Ovary (tissue), 9 donors: ENCODE measurements around the gene DCTN3. TPM values are rescaled to one million over a fixed set of nuclear protein-coding genes. Genes with fewer than 3 reads are reported as not detected.

ENCODE experiments used
- DNase-seq, 5 donors: peaks; one replicate each; pipeline ENCODE4 v3.0.0-alpha.2; 2019 to 2020
- H3K27ac ChIP-seq, 2 donors: fragments of 200-600 bp; one replicate each; pipeline versions ENCODE4 v1.5.1 to v1.8.0; 2019 to 2022
- H3K27me3 ChIP-seq: fragments of 200-600 bp; one replicate; pipeline ENCODE4 v1.8.0; 2022
- H3K36me3 ChIP-seq: fragments of 200-600 bp; sonication (generic); one replicate; pipeline ENCODE4 v1.5.1; 2019
- H3K4me1 ChIP-seq: one replicate; pipeline ENCODE4 v1.8.1; 2013; ENCODE audit warnings: mild to moderate bottlenecking, moderate library complexity; ENCODE audit not compliant: insufficient read depth
- H3K4me3 ChIP-seq: fragments of 200-600 bp; sonication (generic); one replicate; pipeline ENCODE4 v1.5.1; 2017
- H3K9me3 ChIP-seq, 2 donors: fragments of 200-600 bp in 1 of 2; sonication (generic) in 1 of 2; one replicate each; pipeline versions ENCODE4 v1.5.1 to v1.8.1; 2013 to 2019; ENCODE audit warnings: mild to moderate bottlenecking in 1 of 2, moderate library complexity in 1 of 2
- CTCF ChIP-seq, 3 donors: fragments of 450-650 bp in 2 of 3; fragments of 200-600 bp in 1 of 3; IDR thresholded peaks; one replicate each; pipeline versions ENCODE4 v1.5.1 to v1.8.0; 2016 to 2022; ENCODE audit warnings: antibody characterized with exemption in 3 of 3, mild to moderate bottlenecking in 1 of 3
- EP300 ChIP-seq: sonication (generic); formaldehyde crosslinking; IDR thresholded peaks from one replicate; pipeline ENCODE4 v1.6.1; 2017; ENCODE audit warnings: antibody characterized with exemption
- POLR2A ChIP-seq: fragments of 450-650 bp; IDR thresholded peaks from one replicate; pipeline ENCODE4 v1.6.1; 2017; ENCODE audit warnings: antibody characterized with exemption, mild to moderate bottlenecking, moderate library complexity
- WGBS, 3 donors: extraction: QIAGEN DNeasy Blood & Tissue Kit in 1 of 3; methylation state at CpG; one replicate each; pipeline versions ENCODE4 v1.1.5 to v1.1.7; 2013 to 2017; 5-methylcytosine and 5-hydroxymethylcytosine counted together
- intact Hi-C, 4 donors: fragments of 100-400 bp; cut with DNase I; formaldehyde crosslinking; loops; one replicate each; pipeline versions ENCODE4 v1.11.0 to v1.15.1; 2022 to 2023
- polyA plus RNA-seq, 2 donors: library from polyadenylated mRNA; stranded (reverse); fragments of 200-250 nt in 1 of 2; fragments of 350-450 nt in 1 of 2; fragmentation: Illumina TruSeq in 1 of 2; extraction: RNeasy Lipid Tissue Mini Kit (QIAGEN cat#74804) in 1 of 2; gene quantifications; one replicate each; pipeline ENCODE4 v1.2.3, GENCODE V29; 2013 to 2014
- total RNA-seq, 7 donors: library from RNA; depleted of rRNA in 2 of 7; stranded (reverse); fragments of >200 nt in 2 of 7; fragmentation: NEBNext Ultra II Directional in 3 of 7; extraction: Animal tissue kit (Norgen Biotek cat#: 25700) in 3 of 7; gene quantifications; one replicate each; pipeline versions ENCODE4 v1.1.0 to v1.2.4, GENCODE V29; 2016 to 2023
- donor health status: DM: no; HTN: no; CAD: no; lungs with moderate emphysema.
- donor health status: DM: no; HTN: no; CAD: no.
- donor health status: Bipolar disorder and iron deficiency.
- donor health status: DM: yes; HTN: yes; CAD: no.
- donor health status: DM: no; HTN: no; CAD: no.
- donor health status: DM: yes; HTN: yes; CAD: no.

DCTN3 gene
- total and polyA plus RNA-seq, 9 donors: 56.4 to 106 (median 95.3) TPM

DNA sequence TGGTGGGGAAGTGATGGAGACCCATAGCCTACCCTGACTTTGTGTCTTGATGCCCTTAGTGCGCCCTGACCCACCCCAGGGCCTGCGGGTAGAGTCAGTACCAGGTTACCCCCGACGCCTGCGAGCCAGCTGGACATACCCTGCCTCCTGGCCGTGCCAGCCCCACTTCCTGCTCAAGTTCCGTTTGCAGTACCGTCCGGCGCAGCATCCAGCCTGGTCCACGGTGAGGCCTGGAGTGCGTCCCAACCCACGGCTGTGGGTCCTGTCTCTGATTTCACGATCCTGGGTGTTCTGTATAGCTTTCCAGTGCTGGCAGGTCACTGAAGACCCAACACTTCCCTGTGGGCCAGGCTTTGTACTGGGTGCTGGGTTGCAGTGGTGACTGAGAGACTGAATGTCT, 38.2 kb upstream of the DCTN3 start:
- Histone ChIP-seq H3K27ac (no peak overlapping the region), H3K4me1 (peaks cover 16% of the 10 kb centered on the region), H3K27me3 (no peaks in the 10 kb centered on the region), H3K9me3 (no peaks in the 10 kb centered on the region), H3K4me3 (no peak overlapping the region), H3K36me3 (no peaks in the 10 kb centered on the region)
- DNase-seq: no peak
- TF ChIP-seq CTCF (IDR thresholded peaks at IDR 0.05) (no peak), EP300 (no peak), POLR2A (no peak)
- intact Hi-C loops: no loop called here
- WGBS, 3 donors: 83 to 95% (median 90%) methylated on average over 14 of the region's 14 CpGs

DNA sequence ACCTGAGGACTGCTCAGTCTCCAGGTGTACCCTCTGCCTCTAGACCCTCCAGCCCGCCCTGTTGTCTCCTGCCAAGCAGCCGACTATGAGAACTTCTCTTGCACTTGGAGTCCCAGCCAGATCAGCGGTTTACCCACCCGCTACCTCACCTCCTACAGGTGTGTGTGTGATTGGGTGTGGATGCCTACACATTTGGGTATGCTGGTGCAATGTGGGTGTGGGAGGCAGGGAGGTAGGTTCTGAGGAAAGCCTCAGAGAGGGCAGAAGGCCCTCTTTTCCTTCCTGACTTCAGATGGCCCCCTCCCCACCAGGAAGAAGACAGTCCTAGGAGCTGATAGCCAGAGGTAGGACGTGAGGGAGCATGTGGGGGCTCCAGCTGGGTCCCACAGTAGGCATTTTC, 36.7 kb upstream of the DCTN3 start:
- DNase-seq: no peak
- Histone ChIP-seq H3K36me3 (no peaks in the 10 kb centered on the region), H3K27me3 (no peaks in the 10 kb centered on the region), H3K4me3 (no peak overlapping the region), H3K4me1 (peaks cover 29% of the 10 kb centered on the region), H3K27ac (no peak overlapping the region), H3K9me3 (no peaks in the 10 kb centered on the region)
- WGBS, 3 donors: 90 to 96% (median 91%) methylated on average over 5 of the region's 5 CpGs
- intact Hi-C loops: no loop called here
- TF ChIP-seq CTCF (IDR thresholded peaks at IDR 0.05) (no peak), EP300 (no peak), POLR2A (no peak)

GRCh38 chr9:34655394-34655793, 35.1 kb upstream of the DCTN3 start:
- intact Hi-C loops: no loop called here
- TF ChIP-seq CTCF (IDR thresholded peaks at IDR 0.05): no peak
- TF ChIP-seq EP300: no peak
- no peak for TF ChIP-seq POLR2A
- DNase-seq: peak in 2 of 5 donors; percentile 30 to 38
- peak overlapping the region in 1 of 2 donors; percentile 81 for H3K27ac ChIP-seq
- H3K36me3 ChIP-seq: no peaks in the 10 kb centered on the region
- peaks cover 38% of the 10 kb centered on the region for H3K4me1 ChIP-seq
- WGBS, 3 donors: 75 to 81% (median 81%) methylated on average over 5 of the region's 5 CpGs
- H3K4me3 ChIP-seq: no peak overlapping the region
- H3K27me3 ChIP-seq: no peaks in the 10 kb centered on the region
- H3K9me3 ChIP-seq: no peaks in the 10 kb centered on the region

DNA sequence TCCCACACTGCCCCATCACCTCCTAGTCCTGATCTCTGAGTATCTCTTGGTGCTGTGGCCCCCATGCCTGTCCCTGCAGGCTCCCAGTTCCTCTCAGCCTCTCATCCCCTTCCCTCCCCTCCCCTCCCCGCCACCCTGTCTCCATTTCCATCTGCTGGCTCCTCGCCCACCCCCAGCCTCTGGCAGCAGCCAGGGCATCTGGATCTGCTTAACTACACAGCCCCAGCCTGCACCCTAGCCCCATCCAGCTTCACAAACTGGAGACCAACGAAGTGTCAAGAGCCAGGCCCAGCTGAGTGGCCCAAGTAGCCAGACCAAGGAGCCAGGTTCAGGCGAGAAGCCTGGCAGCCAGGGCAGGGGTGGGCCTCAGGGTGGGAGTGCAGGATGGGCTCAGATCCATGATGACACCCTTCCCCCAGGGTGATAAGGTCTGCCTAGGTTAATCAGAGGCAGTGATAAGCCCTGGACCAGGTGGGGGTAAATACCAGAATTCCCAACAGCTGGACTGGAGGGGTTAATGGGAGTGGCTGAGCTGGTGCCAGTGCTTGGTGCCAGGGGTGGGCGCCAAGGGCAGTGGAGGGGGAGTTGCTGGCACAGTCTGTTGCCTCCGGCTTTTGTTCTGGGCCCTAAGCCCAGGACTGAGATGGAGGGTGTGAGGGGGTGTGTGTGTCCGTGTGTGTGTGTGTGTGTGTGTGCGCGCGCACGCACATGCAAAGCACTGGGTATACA, 34.2 kb upstream of the DCTN3 start:
- 9 to 10% (median 10%) methylated on average over 11 of the region's 11 CpGs for WGBS, 3 donors

More for the DNA sequence above, 34.2 kb upstream of the DCTN3 start:
- Histone ChIP-seq H3K27ac (peak overlapping the region; percentile 71 to 81), H3K27me3 (no peaks in the 10 kb centered on the region), H3K4me1 (peaks cover 38% of the 10 kb centered on the region), H3K9me3 (no peaks in the 10 kb centered on the region), H3K4me3 (no peak overlapping the region), H3K36me3 (no peaks in the 10 kb centered on the region)
- TF ChIP-seq EP300: no peak
- no peak for TF ChIP-seq CTCF (IDR thresholded peaks at IDR 0.05)
- no peak for TF ChIP-seq POLR2A
- DNase-seq: peak; percentile 85 to 93 (median 91)
- intact Hi-C loops: no loop called here
